GM12878 (cell line): ENCODE results near the gene CDC42SE2. TPM values are rescaled to one million over a fixed set of nuclear protein-coding genes. Genes with fewer than 3 reads are reported as not detected.

Source experiments
- ATAC-seq: fragments of 200-7000 bp; cut with Tn5 transposase; 3 replicates; pipeline ENCODE4 v1.9.1; 2020; ENCODE audit warnings: mild to moderate bottlenecking, moderate library complexity
- BruUV-seq: library from RNA; stranded (reverse); fragments of 400-500 nt; replicated peaks from 2 replicates; lab custom pipeline; 2021; lab: Mats Ljungman, UMichigan
- CTCF ChIA-PET: fragments of 300-600 bp; sonication (Branson Sonifier 250); formaldehyde crosslinking; extraction: SDS; loops from one replicate; lab custom pipeline; 2021; ENCODE audit warnings: inconsistent platforms; lab: Yijun Ruan, JAX
- POLR2A ChIA-PET: fragments of 350-600 bp; formaldehyde crosslinking; extraction: SDS; loops from one replicate; lab custom pipeline; 2021; ENCODE audit warnings: inconsistent platforms; lab: Charles Lee
- RAD21 ChIA-PET: fragments of 300-600 bp; sonication (Branson Sonifier 250); formaldehyde crosslinking; loops from one replicate; lab custom pipeline; 2023; ENCODE audit warnings: antibody characterized with exemption; ENCODE audit not compliant: unreplicated experiment; lab: Charles Lee
- SMC1A ChIA-PET: fragments of 300-600 bp; sonication (Branson Sonifier 250); formaldehyde crosslinking; loops from one replicate; lab custom pipeline; 2023; ENCODE audit not compliant: unreplicated experiment, uncharacterized antibody; lab: Charles Lee
- DNase-seq: peaks from one replicate; pipeline ENCODE4 v3.0.0-alpha.2; 2011; ENCODE audit warnings: low read depth, low spot score
- FAIRE-seq: peaks from 3 replicates; lab custom pipeline; 2011; peaks lifted over from hg19 to GRCh38; lab: Jason Lieb, UNC
- H2AFZ ChIP-seq: 2 replicates; pipeline ENCODE4 v1.6.0; 2011; ENCODE audit warnings: low read depth, low read length, control low read depth; ENCODE audit not compliant: control insufficient read depth
- H3K27ac ChIP-seq: 2 replicates; pipeline ENCODE4 v1.5.1; 2011; ENCODE audit warnings: control low read depth; ENCODE audit not compliant: control insufficient read depth, insufficient read depth
- H3K27me3 ChIP-seq, 2 experiments: replicated peaks in 1 of 2; 2 replicates each; pipeline versions ENCODE4 v1.6.0 to v1.6.1; 2011; ENCODE audit warnings: low read length in 1 of 2; ENCODE audit not compliant: control insufficient read depth in 2 of 2, insufficient read depth in 2 of 2
- H3K36me3 ChIP-seq, 2 experiments: 2 replicates each; pipeline ENCODE4 v1.5.1; 2011; ENCODE audit warnings: low read length in 1 of 2; ENCODE audit not compliant: control insufficient read depth in 2 of 2, insufficient read depth in 2 of 2
- H3K4me1 ChIP-seq: 2 replicates; pipeline ENCODE4 v1.6.1; 2011; ENCODE audit warnings: mild to moderate bottlenecking, low read length, moderate library complexity, mixed read lengths; ENCODE audit not compliant: control insufficient read depth, insufficient read depth
- H3K4me2 ChIP-seq: 2 replicates; pipeline ENCODE4 v1.6.0; 2011; ENCODE audit warnings: control low read depth; ENCODE audit not compliant: control insufficient read depth, insufficient read depth
- H3K4me3 ChIP-seq: fragments of 200-600 bp; sonication (generic); 2 replicates; pipeline ENCODE4 v1.5.1; 2016
- H3K79me2 ChIP-seq: 2 replicates; pipeline ENCODE4 v1.6.0; 2011; ENCODE audit warnings: low read length; ENCODE audit not compliant: control insufficient read depth, insufficient read depth
- H3K9ac ChIP-seq: 2 replicates; pipeline ENCODE4 v1.8.0; 2011; ENCODE audit warnings: low read length, control low read depth, mixed read lengths; ENCODE audit not compliant: control insufficient read depth, insufficient read depth
- H3K9me3 ChIP-seq: replicated peaks from 3 replicates; pipeline ENCODE4 v1.5.1; 2011; ENCODE audit warnings: mild to moderate bottlenecking, low read length; ENCODE audit not compliant: control insufficient read depth, insufficient read depth
- H4K20me1 ChIP-seq: 2 replicates; pipeline ENCODE4 v1.6.0; 2011; ENCODE audit not compliant: control insufficient read depth, insufficient read depth
- ATF7 ChIP-seq: fragments of 450-650 bp; IDR thresholded peaks from 2 replicates; pipeline ENCODE4 v1.6.1; 2016; ENCODE audit warnings: low read depth, mild to moderate bottlenecking
- CHD2 ChIP-seq: IDR thresholded peaks from 2 replicates; pipeline ENCODE4 v1.6.1; 2011; ENCODE audit warnings: low read depth, low read length, improper control_type of control experiment, borderline replicate concordance
- JUNB ChIP-seq: IDR thresholded peaks from 2 replicates; pipeline ENCODE4 v1.6.1; 2016; ENCODE audit warnings: antibody characterized with exemption, mild to moderate bottlenecking
- POLR2AphosphoS5 ChIP-seq: IDR thresholded peaks from 2 replicates; pipeline ENCODE4 v1.6.1; 2011; ENCODE audit warnings: mild to moderate bottlenecking, low read length, inconsistent platforms
- SUZ12 ChIP-seq: fragments of 200-600 bp; sonication (generic); IDR thresholded peaks from one replicate; pipeline ENCODE4 v1.6.1; 2018; ENCODE audit warnings: antibody characterized with exemption, mild to moderate bottlenecking; ENCODE audit not compliant: unreplicated experiment
- TAF1 ChIP-seq: IDR thresholded peaks from 2 replicates; pipeline ENCODE4 v1.6.1; 2011; ENCODE audit warnings: mild to moderate bottlenecking, low read depth, low read length, borderline replicate concordance
- TBL1XR1 ChIP-seq: IDR thresholded peaks from 2 replicates; pipeline ENCODE4 v1.6.1; 2012; ENCODE audit warnings: low read depth, low read length, improper control_type of control experiment
- in situ Hi-C: fragments of 300-500 bp; cut with MboI; formaldehyde crosslinking; loops from 9 replicates; pipeline ENCODE4 v1.14.3; 2018; ENCODE audit warnings: mixed read lengths
- intact Hi-C: fragments of 100-400 bp; cut with micrococcal nuclease; formaldehyde crosslinking; loops from one replicate; pipeline ENCODE4 v1.14.2; 2022; ENCODE audit not compliant: unreplicated experiment
- polyA plus RNA-seq, 11 experiments: library from polyadenylated mRNA; depleted of rRNA in 4 of 11; unstranded in 6 of 11; stranded (reverse) in 5 of 11; fragments of >200 nt; fragmentation: Nextera tagmentation in 4 of 11; fragmentation: Illumina TruSeq in 1 of 11; extraction: Ambion mirVana in 4 of 11; extraction: Trizol in 1 of 11; gene quantifications; 1 replicate in 1 of 11; 2 replicates in 10 of 11; pipeline versions ENCODE4 v1.2.1 to v1.2.3, GENCODE V29; 2011 to 2016; ENCODE audit warnings: inconsistent platforms in 2 of 11, missing spikeins in 2 of 11, low read depth in 1 of 11
- total RNA-seq, 4 experiments: library from RNA; depleted of rRNA in 3 of 4; stranded (reverse); fragments of >200 nt in 3 of 4; fragmentation: Illumina TruSeq in 1 of 4; extraction: Trizol in 1 of 4; gene quantifications; 2 replicates each; pipeline versions ENCODE4 v1.2.1 to v1.2.3, GENCODE V29; 2013 to 2021
- TF ChIP-seq, protein P1 (sequence below): fragments of 450-650 bp; IDR thresholded peaks from 2 replicates; pipeline ENCODE4 v1.6.1; 2018; ENCODE audit warnings: mild to moderate bottlenecking, low read depth, moderate library complexity; ENCODE audit not compliant: partially characterized antibody
- TF ChIP-seq, protein P2 (sequence below): fragments of 450-650 bp; IDR thresholded peaks from 2 replicates; pipeline ENCODE4 v1.6.1; 2017; ENCODE audit warnings: mild to moderate bottlenecking, moderate library complexity

CDC42SE2 gene
- total and polyA plus RNA-seq, 10 of the 15 experiments (the other 5 are each of a cell fraction or from before 2014, with no cell fraction given), result 57.0 to 148 (median 80.3) TPM

- DNase-seq, result no peak
- peak overlapping the region; percentile 24; the same call in 1 of the 2 replicates for H3K4me2 ChIP-seq
- RAD21 ChIA-PET, result interaction anchor here (0.6 to 10.4 kb wide), 15 partner anchors 8 to 576 kb away, joined by 3 to 161 read pairs (median 7); partner anchors contain the start of genes CDC42SE2 and HINT1
- CTCF ChIA-PET, result interaction anchor here (0.7 to 8.7 kb wide), 11 partner anchors 8 to 1112 kb away, joined by 3 to 65 read pairs (median 4); partner anchors contain the start of gene CDC42SE2
- in situ Hi-C loops (no loop called here), intact Hi-C loops (no loop called here)
- H3K4me3 ChIP-seq, result peak overlapping the region; percentile 64
- H3K27me3 ChIP-seq, result no peaks in the 10 kb centered on the region
- no peaks in the 10 kb centered on the region; a peak in 1 of 4 replicates for H3K36me3 ChIP-seq
- peak overlapping the region; percentile 78; the same call in 1 of the 2 replicates for H3K27ac ChIP-seq
- TF ChIP-seq JUNB (peak; percentile 26; the same call in 1 of the 2 replicates), ATF7 (peak; percentile 54), POLR2AphosphoS5 (no peak)
- POLR2A ChIA-PET, result interaction anchor here (1.0 to 19.3 kb wide), 14 partner anchors 8 to 156 kb away, joined by 3 to 309 read pairs (median 5); partner anchors contain the start of genes CDC42SE2 and HINT1
- no peak for FAIRE-seq
- 0 out of 2 replicates have a peak overlapping the region, but pooled peaks have one; percentile 22 for H3K9ac ChIP-seq
- H3K79me2 ChIP-seq, result peaks cover 88% of the 10 kb centered on the region
- no peaks in the 10 kb centered on the region for H4K20me1 ChIP-seq
- no peak for ATAC-seq
- H3K4me1 ChIP-seq, result peaks cover 27% of the 10 kb centered on the region
- H2AFZ ChIP-seq, result no peak overlapping the region
- H3K9me3 ChIP-seq, result no peaks in the 10 kb centered on the region
- SMC1A ChIA-PET, result interaction anchor here (0.5 to 26.7 kb wide), 16 partner anchors 9 to 193 kb away, joined by 3 to 1218 read pairs (median 5); partner anchors contain the start of genes CDC42SE2 and HINT1
- no TSS peak for BruUV-seq
These were observed 42.0 kb upstream of the CDC42SE2 start for GRCh38 chr5:131221888-131222287.

- ChIA-PET RAD21 (interaction anchor here (1.0 to 10.4 kb wide), 12 partner anchors 9 to 162 kb away, joined by 3 to 161 read pairs (median 10); partner anchors contain the start of genes CDC42SE2 and HINT1), CTCF (interaction anchor here (0.6 to 8.7 kb wide), 7 partner anchors 9 to 193 kb away, joined by 3 to 65 read pairs (median 4); partner anchors contain the start of gene CDC42SE2), SMC1A (interaction anchor here (0.9 to 26.7 kb wide), 16 partner anchors 10 to 192 kb away, joined by 3 to 1218 read pairs (median 6); partner anchors contain the start of gene CDC42SE2), POLR2A (interaction anchor here (0.8 to 19.3 kb wide), 10 partner anchors 10 to 171 kb away, joined by 4 to 309 read pairs (median 10); partner anchors contain the start of gene CDC42SE2)
- in situ Hi-C loops, result no loop called here
- DNase-seq (no peak), FAIRE-seq (no peak), ATAC-seq (no peak)
- H3K4me2 ChIP-seq, result peak overlapping the region; percentile 92
- intact Hi-C loops, result no loop called here
- no peaks in the 10 kb centered on the region for H4K20me1 ChIP-seq
- peaks cover 84% of the 10 kb centered on the region for H3K79me2 ChIP-seq
- H3K36me3 ChIP-seq, result no peaks in the 10 kb centered on the region; a peak in 1 of 4 replicates
- H3K4me1 ChIP-seq, result peaks cover 27% of the 10 kb centered on the region
- H3K27me3 ChIP-seq, result no peaks in the 10 kb centered on the region
- H3K27ac ChIP-seq, result peak overlapping the region; percentile 78; the same call in 1 of the 2 replicates
- BruUV-seq, result no TSS peak
- no peak overlapping the region for H2AFZ ChIP-seq
- peak overlapping the region; percentile 64 for H3K4me3 ChIP-seq
- H3K9me3 ChIP-seq, result no peaks in the 10 kb centered on the region
- 0 out of 2 replicates have a peak overlapping the region, but pooled peaks have one; percentile 24 for H3K9ac ChIP-seq
- TF ChIP-seq TBL1XR1, result no peak
- TF ChIP-seq, protein P1, sequence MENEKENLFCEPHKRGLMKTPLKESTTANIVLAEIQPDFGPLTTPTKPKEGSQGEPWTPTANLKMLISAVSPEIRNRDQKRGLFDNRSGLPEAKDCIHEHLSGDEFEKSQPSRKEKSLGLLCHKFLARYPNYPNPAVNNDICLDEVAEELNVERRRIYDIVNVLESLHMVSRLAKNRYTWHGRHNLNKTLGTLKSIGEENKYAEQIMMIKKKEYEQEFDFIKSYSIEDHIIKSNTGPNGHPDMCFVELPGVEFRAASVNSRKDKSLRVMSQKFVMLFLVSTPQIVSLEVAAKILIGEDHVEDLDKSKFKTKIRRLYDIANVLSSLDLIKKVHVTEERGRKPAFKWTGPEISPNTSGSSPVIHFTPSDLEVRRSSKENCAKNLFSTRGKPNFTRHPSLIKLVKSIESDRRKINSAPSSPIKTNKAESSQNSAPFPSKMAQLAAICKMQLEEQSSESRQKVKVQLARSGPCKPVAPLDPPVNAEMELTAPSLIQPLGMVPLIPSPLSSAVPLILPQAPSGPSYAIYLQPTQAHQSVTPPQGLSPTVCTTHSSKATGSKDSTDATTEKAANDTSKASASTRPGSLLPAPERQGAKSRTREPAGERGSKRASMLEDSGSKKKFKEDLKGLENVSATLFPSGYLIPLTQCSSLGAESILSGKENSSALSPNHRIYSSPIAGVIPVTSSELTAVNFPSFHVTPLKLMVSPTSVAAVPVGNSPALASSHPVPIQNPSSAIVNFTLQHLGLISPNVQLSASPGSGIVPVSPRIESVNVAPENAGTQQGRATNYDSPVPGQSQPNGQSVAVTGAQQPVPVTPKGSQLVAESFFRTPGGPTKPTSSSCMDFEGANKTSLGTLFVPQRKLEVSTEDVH, result no peak
- TF ChIP-seq, protein P2, sequence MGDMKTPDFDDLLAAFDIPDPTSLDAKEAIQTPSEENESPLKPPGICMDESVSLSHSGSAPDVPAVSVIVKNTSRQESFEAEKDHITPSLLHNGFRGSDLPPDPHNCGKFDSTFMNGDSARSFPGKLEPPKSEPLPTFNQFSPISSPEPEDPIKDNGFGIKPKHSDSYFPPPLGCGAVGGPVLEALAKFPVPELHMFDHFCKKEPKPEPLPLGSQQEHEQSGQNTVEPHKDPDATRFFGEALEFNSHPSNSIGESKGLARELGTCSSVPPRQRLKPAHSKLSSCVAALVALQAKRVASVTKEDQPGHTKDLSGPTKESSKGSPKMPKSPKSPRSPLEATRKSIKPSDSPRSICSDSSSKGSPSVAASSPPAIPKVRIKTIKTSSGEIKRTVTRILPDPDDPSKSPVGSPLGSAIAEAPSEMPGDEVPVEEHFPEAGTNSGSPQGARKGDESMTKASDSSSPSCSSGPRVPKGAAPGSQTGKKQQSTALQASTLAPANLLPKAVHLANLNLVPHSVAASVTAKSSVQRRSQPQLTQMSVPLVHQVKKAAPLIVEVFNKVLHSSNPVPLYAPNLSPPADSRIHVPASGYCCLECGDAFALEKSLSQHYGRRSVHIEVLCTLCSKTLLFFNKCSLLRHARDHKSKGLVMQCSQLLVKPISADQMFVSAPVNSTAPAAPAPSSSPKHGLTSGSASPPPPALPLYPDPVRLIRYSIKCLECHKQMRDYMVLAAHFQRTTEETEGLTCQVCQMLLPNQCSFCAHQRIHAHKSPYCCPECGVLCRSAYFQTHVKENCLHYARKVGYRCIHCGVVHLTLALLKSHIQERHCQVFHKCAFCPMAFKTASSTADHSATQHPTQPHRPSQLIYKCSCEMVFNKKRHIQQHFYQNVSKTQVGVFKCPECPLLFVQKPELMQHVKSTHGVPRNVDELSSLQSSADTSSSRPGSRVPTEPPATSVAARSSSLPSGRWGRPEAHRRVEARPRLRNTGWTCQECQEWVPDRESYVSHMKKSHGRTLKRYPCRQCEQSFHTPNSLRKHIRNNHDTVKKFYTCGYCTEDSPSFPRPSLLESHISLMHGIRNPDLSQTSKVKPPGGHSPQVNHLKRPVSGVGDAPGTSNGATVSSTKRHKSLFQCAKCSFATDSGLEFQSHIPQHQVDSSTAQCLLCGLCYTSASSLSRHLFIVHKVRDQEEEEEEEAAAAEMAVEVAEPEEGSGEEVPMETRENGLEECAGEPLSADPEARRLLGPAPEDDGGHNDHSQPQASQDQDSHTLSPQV, result no peak
- no peak for TF ChIP-seq TAF1
- no peak for TF ChIP-seq SUZ12
- no peak for TF ChIP-seq CHD2
These were observed 41.1 kb upstream of the CDC42SE2 start for GRCh38 chr5:131222731-131223130.
